Hair follicle dermal papilla cell (primary cell): ENCODE measurements around the gene MAGEA10. TPM values are rescaled to one million over a fixed set of nuclear protein-coding genes. Genes with fewer than 3 reads are reported as not detected.

Source experiments
- total RNA-seq: library from RNA; depleted of rRNA; stranded (reverse); fragments of >200 nt; gene quantifications from 2 replicates; pipeline ENCODE4 v1.2.3, GENCODE V29; 2012

The MAGEA10 gene
- not detected in 2 replicates for total RNA-seq

GRCh38 chrX:152138388-152138784 is at the start of gene MAGEA10:
Gene MAGEA10, minus strand, starts transcription at chrX:152138577. Its CDS starts 2,957 bp downstream, at chrX:152135620.

Other genes starting within 250 kb of the MAGEA10 start
- not detected in 2 replicates for gene MAGEA4, start 225.7 kb downstream of the MAGEA10 start, total RNA-seq
- gene GABRE, start 163.9 kb downstream of the MAGEA10 start, total RNA-seq, result 101 and 137 TPM in 2 replicates